HG03064 (cell line): ENCODE data around the gene ALDH7A1.
"Not testable (repeated sequence)": the region's sequence is repeated elsewhere in the genome, so short reads cannot be mapped to it uniquely, and the experiment has no call there.

Experiments
- ATAC-seq: cut with Tn5 transposase; IDR thresholded peaks from one replicate; pipeline ENCODE4 v1.9.1; 2021; ENCODE audit warnings: low read depth; ENCODE audit not compliant: unreplicated experiment

The ALDH7A1 gene

DNA sequence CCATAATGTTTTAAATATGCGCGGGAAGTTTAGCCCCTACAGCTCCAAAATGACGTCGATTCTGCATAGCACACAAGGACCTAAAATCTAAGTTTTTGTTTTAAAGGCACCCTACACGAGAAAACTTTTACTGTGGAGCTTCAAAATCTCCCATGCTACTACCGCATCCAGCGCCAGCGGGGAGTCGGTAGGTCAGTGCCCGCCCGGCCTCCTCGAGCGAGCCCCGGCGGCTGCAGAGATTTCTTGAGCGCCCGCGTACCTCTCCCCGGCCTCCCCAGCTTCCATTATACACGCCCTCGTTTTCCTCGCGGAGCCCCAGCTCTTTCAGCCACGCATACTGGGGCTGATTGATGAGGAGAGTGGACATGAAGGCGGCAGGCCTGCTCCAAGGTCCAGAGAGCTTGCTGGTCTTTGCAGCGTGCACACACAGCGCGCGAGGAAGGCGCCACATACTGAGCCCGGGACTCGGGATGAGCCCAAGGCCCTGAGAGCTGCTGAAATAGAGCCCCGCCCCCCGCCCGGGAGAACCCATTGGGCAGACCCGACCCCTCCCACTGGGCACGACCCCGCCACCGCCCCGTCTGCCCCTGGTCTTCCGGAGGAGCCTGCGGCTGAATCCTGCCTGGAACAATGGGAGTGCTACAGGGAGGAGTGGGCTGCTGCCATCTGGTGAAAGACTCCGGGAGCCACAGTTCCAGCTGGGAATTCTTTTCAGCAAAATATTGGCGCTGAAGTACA, at the start of gene ALDH7A1:
TSS of gene ALDH7A1 (minus strand) at position 472 of the 738 bp plus-strand sequence. CDS start at position 451, 21 bp downstream.
- peak; percentile 80 for ATAC-seq

DNA sequence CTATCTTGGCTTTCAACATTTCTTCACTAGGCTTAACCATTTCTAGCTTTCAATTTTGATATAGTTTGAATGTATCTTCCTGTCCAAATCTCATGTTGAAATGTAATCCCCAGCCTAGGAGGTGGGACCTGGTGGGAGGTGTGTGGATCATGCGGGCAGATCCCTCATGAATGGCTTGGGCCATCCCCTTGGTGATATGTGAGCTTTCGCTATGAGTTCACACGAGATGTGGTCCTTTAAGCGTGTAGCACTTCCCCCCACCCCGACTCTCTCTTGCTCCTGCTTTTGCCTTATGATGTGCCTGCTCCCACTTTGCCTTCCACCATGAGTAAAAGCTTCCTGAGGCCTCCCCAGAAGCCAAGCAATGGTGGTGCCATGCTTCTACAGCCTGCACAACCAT, 46.4 kb upstream of the ALDH7A1 start:
- peak; percentile 75 for ATAC-seq

DNA sequence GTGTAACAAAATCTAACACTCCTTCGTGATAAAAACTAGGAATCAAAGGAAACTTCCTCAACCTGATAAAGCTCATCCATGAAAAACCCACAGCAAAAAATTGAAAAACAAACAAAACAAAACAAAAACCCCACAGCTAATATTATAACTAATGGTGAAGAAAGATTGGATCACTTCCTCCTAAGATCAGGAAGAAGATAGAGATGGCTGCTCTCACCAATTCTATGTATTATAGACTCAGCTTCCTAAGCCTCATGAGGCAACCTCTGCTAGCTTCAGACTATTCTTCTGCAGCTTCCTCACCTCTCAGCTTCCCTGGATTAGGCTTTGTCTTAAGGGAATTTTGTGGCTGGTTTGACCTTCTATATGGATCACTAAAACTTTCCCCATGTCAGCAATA, 45.8 kb upstream of the ALDH7A1 start:
- peak; percentile 29 for ATAC-seq

- ATAC-seq = no peak
These were observed 41.9 kb upstream of the ALDH7A1 start for GRCh38 chr5:126636956-126637355.

GRCh38 chr5:126635585-126635984, 40.6 kb upstream of the ALDH7A1 start:
- no peak for ATAC-seq

DNA sequence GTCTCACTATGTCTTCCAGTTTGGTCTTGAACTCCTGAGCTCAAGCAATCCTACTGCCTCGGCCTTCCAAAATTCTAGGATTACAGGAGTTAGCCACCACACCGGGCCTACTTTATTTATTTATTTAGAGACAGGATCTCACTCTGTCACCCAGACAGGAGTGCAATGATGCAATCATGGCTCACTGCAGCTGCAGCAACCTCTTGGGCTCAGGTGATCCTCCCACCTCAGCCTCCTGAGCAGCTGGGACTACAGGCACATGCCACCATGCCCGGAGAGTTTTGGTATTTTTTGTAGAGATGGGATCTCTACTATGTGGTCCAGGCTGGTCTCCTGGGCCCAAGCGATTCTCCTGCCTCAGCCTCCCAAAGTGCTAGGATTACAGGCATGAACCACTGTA, 38.5 kb upstream of the ALDH7A1 start:
- no peak for ATAC-seq

GRCh38 chr5:126631920-126632319, 36.9 kb upstream of the ALDH7A1 start:
- ATAC-seq = no peak

DNA sequence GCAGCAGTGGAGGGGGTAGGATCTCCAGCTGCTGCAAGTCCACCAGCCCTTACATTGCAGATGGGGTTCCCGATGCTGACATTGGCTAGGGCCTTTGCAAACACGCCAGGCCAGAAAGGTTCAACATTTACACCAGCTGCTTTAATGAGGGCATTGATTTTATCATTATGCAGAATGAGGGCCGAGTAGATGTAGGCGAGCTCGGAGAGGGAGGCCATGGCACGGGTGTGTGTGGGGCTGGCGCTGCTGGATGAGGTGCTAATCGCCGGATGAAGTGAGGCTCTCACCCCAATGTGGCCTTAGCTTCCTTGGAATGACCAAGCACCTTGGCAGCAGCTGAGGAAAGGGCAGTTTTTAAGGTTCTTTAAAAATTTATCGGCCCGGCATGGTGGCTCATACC, 33.1 kb upstream of the ALDH7A1 start:
- no peak for ATAC-seq

GRCh38 chr5:126624534-126624933, 29.5 kb upstream of the ALDH7A1 start:
- ATAC-seq = no peak

DNA sequence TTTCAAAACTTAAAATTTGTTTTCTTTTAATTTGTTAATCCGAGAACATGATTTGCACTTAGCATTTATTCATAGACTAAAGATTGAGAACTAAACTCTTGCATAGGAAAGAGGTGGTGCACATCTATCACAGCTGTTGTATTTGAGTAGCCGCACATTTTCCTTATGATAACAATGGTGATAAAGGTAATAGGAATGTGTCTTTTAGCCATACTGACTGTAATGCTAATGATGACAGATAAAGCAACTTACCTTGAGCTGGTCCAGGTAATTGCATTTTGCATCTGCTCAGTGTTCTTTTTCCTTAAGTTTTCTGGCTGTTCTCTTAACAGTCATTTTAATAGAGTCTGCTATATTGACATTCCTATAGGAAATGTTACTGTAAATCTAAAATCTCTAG, 24.8 kb upstream of the ALDH7A1 start:
- ATAC-seq = no peak

DNA sequence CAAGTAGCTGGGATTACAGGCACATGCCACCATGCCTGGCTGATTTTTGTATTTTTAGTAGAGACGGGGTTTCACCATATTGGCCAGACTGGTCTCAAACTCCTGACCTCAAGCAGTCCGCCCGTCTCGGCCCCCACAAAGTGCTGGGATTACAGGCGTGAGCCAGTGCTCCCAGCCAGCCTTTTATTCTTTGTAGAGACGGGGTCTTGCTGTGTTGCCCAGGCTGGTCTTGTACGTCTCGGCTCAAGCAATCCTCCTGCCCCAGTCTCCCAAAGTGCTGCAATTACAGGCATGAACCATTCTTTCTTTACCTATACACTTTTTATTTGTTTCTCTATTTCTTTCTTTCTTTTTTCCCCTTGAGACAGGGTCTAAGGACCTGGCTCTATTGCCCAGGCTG, 22.6 kb upstream of the ALDH7A1 start:
- not testable (repeated sequence) for ATAC-seq

DNA sequence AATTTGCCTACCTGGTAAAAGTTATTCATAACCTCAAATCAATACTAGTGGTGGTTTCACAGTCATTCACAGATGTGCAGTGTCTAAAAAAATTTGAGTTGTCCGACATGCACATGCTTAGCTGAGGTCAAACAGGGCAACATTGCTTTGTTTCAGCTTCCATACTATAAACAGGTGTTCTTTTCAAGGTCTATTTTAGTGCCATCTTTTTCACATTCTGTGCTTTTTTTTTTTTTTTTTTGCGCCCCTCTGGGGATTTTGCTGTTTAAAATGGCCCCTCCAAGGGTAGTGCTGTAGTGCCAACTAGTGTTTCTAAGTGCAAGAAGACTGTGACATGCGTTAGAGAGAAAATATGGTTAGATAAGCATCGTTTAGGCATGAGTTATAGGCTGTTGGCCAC, 20.3 kb upstream of the ALDH7A1 start:
- peak; percentile 95 for ATAC-seq

DNA sequence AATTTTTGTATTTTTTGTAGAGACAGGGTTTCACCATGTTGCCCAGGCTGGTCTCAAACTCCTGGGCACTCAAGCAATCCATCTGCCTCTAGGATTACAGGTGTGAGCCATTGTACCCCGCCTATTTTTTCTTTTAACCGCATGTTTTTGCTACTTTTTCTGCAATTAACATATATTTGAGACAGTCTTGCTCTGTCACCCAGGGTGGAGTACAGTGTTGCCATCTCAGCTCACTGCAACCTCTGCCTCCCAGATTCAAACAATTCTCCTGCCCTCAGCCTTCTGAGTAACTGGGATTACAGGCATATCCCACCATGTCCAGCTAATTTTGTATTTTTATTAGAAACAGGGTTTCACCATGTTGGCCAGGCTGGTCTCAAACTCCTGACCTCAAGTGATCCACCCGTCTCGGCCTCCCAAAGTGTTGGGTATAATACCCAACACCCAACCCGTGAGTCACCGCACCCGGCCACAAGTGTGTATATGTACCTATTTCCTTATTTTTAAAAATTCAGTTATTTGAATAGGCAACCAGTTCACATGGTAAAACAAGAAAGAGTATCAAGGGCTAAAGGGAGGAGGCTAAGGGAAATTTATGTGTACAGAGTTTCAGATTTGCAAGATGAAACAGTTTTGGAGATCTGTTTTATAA, 19.0 kb upstream of the ALDH7A1 start:
- no peak for ATAC-seq

DNA sequence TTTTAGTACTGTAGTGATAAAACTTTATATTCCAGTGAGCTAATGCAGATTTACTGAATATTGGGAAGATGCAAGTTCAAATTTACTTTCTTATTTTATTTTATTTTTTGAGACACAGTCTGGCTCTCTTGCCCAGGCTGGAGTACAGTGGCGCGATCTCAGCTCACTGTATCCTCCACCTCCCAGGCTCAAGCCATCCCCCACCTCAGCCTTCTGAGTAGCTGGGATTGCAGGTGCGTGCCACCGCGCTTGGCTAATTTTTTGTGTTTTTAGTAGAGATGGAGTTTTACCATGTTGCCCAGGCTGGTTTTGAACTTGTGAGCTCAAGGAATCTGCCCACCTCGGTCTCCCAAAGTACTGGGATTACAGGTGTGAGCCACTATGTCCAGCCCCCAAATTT, 15.6 kb upstream of the ALDH7A1 start:
- ATAC-seq = no peak

DNA sequence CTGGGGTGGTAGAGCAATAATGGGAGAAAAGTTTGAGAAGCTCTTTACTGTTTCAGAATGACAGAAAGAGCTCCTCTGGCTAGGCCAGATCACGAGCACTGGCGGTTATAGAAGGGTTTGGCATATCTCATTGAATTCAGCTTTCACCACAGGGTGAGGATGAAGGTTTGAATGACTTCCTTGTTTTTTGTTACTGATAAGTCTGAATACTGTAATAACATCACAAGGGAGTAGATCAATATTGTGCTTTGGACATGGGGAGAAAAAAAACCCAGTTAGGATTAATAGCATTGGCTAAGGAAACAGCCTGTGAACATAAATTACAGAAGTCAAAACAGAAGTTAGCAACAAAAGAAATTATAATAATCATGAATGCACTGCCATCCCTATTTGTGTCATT, 15.1 kb upstream of the ALDH7A1 start:
- ATAC-seq = no peak

DNA sequence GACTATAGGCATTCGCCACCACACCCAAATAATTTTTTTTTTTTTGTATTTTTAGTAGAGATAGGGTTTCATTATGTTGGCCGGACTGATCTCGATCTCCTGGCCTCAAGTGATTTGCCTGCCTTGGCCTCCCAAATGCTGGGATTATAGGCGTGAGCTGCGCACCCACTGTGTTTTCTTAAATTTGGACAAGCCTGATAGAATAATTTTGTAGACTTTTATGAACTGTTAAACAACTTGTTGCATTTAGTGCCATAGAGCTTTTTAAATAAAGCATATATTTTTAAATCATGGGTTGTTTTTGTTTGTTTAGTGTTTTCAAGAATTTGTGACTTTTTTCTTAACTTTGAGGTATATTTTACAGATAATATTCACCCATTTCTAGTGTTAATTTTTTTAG, 10.5 kb upstream of the ALDH7A1 start:
- ATAC-seq = no peak

GRCh38 chr5:126603402-126603991, 8.5 kb upstream of the ALDH7A1 start:
- ATAC-seq = no peak

- peak; percentile 96 for ATAC-seq
These were observed 5.9 kb upstream of the ALDH7A1 start, which contains the start of gene PHAX for GRCh38 chr5:126600631-126601511. PHAX (plus strand) TSS chr5:126600947; CDS start chr5:126600963, 16 bp downstream.

DNA sequence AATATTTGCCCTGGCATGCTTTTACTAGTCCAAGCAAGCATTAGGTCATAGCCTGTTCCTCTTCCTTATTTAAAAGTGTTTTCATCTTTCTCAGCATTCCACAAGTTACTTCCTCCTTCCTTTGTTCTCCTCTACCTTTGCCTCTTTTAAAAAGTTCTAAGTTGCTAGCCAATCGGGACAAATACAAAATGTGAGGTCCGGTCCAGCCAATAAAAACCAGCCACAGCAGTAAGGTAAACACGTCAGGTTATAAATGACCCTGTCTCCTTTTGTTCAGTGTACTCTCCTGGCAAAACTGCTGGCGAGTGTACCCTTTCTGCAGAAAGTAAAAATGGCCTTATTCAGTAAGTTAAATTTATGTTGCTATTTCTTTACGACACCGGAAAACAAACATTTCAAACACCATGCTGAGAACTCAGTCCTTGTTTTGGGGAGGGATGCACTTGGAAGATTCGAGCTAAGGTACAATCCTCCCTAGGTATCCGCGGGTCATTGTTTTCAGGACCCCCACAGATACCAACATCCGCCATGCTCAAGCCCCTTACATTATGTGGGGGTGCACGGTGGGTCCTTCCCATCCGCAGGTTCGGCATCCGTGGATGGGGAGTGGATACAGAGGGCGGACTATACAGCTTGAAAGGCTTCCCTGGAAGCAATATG, 5.1 kb upstream of the ALDH7A1 start:
- ATAC-seq = not testable (repeated sequence)

DNA sequence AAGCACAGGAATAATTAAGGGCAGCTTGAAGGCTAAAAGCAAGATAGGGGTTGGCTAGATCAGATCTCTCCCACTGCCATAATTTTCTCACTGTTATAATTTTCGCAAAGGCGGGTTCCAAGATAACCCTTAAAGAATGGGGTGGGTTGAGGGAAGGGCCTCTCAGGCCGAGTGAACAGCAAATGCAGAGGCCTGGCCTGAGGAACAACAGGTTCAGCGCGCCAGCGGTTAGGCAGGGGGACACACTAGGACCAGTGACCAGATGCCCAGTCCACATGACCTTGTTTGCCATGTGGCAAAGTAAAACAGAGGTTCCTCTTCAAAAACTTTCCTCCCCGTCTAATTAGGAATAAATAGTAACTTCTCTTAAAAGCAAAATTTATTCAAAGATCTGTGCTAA, 4.5 kb upstream of the ALDH7A1 start:
- ATAC-seq = no peak
